Stimulated activated CD8-positive, alpha-beta memory T cell treated with anti-CD3 and anti-CD28 coated beads, Interleukin-15, amount 100 ng/mL, for 48 hours (primary cell): ENCODE results near the gene ATF5.

Experiments used
- DNase-seq, 2 donors: peaks; one replicate each; pipeline ENCODE4 v3.0.0-alpha.2; 2020; ENCODE audit warnings: low read depth in 2 of 2

ATF5 gene

GRCh38 chr19:49894879-49895565 is 34.0 kb upstream of the ATF5 start:
- DNase-seq: peak; percentile 58 to 66

DNA sequence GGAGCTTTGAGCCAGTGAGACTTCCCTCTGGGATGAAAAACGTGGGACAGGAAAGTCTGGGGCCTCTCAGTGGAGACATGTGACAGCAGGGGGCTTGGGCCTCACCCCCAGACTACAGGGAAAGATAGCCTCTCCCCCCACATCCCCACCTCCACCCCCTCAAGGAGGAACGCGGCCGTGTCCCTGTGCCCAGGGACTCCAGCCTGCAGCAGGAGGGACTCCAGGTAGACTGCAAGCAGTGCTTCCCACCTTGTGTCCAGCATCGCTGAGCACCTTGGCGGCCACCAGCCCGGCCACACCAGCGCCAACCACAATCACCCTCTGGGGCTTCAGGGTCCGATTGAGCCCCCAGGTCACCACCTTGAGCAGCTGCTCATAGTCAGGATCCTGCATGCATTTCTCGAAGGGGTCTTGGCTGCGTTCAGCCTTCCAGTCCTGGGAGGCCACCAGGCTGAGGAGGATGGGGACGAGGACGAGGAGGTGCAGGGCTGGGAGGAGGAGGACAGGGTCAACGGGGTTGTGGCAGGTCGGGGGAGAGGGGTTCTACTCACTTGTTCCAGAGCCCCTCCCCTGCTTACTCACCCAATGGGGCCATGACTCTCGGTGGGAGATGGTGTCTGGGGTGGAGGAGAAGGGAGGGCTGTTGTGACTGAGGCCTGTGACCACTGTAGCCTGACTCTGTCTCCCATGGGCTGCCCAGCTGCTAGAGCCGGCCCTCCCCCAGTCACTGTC is 33.3 kb upstream of the ATF5 start:
- peak; percentile 27 to 66 for DNase-seq

- peak; percentile 61 to 65 for DNase-seq
Observed at GRCh38 chr19:49896863-49897621, 32.0 kb upstream of the ATF5 start, which contains the start of gene IL4I1. TSS of gene IL4I1 (minus strand) at chr19:49896887. CDS start at chr19:49896160, 727 bp downstream.

- no peak for DNase-seq
Observed at GRCh38 chr19:49904136-49904535, 24.9 kb upstream of the ATF5 start.

DNA sequence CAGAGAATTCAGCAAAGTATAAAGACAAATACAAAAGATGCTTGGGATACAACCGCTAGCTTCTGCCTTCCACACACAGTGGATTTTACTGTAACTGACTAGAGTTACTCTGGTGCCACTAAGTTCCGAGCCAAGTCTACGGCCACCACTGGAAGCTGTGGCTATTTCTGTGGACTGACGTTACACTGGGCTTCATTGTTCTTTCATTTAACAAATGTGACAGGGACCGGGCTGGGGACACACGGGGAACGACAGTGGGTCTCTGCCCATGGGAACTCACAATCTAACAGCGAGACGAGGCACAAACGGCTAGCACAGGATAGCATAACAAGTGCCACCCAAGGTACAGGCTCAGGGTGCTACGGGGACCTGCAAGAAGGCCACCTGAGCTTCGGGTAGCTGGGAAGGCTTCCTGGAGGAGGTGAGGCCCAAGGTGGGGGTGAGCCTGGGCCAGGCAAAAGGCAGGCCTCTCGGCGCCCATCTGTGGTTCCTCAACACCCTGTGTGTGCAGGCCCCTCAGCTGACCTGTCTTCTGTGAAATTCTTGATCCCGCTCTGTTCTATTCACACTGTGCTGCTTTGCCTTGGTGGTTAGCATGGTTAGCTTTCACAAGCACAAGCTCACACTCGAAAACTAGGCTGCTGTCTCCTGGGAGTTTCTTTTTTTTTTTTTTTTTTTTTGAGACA is 22.0 kb upstream of the ATF5 start:
- no peak for DNase-seq

DNA sequence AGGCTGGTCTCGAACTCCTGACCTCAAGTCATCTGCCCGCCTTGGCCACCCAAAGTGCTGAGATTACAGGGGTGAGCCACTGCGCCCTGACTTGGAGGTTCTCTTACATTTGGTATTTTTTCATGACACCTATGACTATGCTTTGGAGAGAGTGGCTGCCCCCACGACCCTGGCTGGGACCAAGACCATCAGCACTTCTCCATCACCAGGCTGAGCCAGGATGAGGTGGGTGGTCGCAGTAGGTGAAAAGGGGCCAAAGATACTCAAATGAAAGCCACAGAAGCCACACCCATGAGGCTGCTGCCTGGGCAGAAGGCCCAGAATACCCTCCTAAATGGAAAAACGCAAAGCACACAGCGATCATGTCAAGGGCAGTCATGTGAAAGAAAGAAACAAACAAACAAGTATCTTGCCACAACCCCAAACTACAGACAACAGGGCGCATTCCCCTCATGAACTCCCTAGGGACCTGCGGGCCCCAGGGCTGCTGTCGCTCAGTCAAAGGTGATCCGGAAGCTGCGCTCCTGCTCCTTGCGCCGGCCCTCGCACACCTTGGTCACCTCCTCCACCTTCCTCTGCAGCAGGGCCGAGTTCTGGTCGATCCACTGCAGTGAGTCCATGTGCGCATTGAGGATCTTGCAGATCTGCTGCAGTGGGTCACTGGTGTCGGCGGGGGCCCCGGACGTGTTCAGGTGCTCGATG is 21.1 kb upstream of the ATF5 start:
- no peak for DNase-seq

DNA sequence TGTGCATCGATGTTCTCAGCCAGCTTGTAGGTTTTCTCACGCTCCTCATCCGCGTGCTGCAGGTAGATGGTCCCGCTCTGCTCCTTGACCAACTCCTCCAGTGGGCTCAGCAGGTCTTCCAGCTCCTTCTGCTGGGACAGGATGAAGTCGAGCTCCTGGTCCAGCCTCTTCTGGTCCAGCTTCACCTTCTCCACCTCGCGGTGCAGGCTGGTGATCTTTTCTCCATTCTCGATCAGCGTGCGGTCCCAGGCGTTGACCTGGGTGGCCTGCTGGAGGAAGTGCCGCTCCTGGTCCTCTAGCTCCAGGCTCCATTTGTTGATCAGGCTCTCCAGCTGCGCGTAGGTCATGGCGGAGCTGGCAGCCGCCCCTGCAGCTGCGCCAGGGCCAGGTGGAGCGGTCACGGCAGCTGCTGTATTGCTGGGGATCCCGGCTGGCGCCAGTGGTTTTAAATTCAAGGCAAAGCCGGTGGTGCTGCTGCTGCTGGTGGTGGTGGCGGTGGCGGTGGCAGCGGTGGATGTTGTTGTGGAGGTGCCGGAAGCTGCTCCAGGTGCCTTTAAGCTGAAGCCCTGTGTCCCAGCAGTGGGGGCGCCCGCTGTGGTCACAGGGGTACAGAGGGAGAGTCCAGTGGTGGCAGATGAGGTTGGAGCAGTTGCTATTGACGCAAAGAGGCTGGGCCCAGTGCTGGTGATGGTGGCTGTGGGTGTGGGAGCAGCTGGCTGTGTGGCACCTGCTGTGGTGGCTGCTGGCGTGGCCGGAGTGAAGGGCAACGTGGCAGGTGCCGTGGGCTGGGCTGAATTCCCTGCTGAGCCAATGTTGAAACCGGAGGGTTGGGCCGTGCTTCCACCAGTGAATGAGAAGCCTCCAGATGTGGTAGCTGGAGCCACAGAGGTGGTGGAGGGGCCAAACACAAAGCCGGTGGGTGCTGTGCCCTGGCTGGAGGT is 20.3 kb upstream of the ATF5 start:
- no peak for DNase-seq

- no peak for DNase-seq
Observed at GRCh38 chr19:49910179-49910578, 18.8 kb upstream of the ATF5 start.

GRCh38 chr19:49911381-49912145 is 17.4 kb upstream of the ATF5 start:
- no peak for DNase-seq

GRCh38 chr19:49912965-49913685 is 15.9 kb upstream of the ATF5 start:
- no peak for DNase-seq

DNA sequence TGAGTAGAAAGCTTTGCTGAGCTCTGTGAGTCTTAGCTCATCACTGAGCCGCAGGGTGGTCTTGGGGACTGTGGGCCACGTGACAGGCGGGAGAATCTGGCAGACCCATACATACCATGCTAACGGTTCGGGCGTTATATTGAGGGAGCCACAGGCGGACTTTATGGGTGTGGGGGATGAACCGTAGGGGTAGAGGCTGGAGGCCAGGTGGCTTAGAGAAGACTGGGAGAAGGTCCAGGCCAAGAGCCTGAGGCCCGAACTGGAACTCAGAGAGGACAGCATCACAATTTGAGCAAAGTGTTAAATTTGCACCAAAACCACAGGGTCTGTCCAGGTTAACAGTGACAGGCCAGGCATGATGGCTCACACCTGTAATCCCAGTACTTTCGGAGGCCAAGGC is 15.3 kb upstream of the ATF5 start:
- DNase-seq: no peak

DNA sequence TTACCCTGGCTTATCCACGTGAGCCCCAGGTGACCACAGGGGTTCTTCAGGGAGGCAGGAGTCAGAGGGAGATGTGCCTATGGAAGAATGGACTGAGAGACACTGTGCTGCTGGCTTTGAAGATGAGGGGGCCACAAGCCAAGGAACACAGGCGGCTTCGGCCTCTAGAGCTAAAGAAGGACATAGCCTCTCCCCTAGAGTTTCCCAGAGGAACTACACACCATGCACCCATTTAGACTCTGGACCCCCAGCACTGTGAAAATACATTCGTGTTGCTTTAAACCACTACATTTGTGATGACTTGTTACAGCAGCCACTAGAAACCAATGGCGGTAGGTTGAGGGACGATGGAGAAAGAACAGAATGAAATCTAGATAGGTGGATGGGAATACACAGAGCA is 13.7 kb upstream of the ATF5 start:
- no peak for DNase-seq

DNA sequence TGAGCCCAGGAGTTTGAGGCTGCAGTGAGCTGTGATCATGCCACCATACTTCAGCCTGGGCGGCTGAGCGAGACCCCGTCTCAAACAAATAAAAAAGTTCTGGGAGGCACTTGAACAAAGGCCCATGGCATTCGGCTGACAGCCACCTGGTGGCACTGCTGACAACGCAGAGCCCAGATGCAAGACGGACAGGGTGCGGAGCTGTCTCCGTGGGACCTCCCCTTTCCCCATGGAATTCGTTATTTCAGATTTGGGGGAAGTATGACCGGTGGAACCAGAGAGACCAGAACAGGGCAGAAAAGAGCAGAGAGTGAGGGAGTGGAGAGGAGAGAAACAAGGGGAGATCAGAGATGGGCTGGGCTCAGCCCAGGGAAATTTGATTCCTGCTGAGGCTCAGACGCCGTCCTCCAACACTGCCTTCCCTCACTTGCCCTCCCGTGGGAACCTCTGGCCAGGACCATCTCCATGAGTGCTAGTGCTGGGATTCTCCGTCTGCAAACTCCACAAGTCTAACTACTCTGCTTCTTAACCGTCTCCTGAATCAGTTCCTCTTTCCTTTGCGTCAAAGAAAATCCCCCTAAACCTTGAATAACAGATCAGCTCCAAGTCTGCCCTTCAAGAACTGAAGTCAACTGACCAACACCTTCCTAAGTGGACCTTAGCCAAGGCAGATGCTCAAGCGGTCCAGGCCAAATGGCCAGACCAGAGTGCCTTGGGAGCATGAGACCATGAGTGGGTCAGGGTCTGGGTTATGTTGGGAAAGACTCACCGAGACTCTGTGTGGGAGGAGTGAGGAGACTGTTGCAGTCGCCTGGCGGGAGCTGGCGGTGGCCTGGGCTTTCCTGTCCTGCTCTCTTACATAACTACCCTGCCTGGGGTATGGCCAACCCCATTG is 11.9 kb upstream of the ATF5 start:
- DNase-seq: no peak

DNA sequence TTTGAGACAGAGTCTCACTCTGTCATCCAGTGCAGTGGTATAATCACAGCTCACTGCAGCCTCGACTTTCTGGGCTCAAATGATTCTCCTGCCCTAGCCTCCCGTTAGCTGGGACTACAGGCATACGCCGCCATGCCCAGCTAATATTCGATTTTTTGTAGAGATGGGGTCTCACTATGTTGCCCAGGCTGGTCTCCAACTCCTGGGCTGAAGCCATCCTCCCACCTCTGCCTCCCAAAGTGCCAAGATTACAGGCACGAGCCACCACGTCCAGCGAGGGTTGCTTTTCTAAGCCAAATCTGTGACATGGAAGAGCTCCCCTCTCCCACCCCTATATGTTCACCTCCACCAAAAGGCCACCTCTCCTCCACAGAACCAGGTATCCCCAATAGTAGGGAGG is 10.9 kb upstream of the ATF5 start:
- no peak for DNase-seq

DNA sequence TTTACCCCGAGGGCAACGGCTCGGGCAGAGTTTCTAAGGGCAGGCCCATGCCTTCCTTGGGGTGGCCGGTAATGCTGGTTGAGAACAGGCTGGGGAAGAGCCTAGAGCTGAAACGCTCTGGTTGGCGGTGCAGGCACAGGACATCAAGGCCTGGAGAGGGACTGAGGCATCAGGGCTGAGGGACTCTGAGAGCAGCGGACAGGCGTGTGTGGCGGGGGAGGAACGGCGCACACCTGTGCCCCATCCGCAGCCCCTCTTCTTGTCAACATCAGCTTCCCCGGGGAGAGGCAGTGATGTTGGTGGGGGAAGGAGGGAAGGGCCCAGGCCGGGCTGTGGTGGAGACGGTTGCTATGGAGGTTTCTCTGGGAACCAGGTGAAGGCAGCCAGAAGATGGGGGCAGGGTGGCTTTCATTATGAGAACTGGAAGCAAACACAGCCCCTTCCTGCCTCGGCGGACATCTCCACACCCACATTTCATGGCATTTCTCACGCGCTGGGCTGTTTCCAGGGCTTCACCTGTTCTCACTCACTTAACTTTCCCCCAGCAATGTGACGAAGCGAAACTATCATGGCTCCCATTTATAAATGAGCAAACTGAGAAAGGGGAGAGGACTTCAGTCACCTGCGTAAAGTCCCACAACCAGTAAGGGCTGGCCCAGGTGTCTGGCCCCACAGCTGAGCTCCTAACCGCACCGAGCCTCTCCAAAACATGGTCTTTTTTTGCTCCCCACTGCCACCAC is 8.2 kb upstream of the ATF5 start:
- no peak for DNase-seq

- DNase-seq: peak in 1 of 2 donors; percentile 33
Observed at GRCh38 chr19:49921871-49922795, 6.9 kb upstream of the ATF5 start.
